Peyer's patch (tissue), 4 donors: ENCODE data around the gene SPAG16. TPM values are rescaled to one million over a fixed set of nuclear protein-coding genes. Genes with fewer than 3 reads are reported as not detected.
"Not testable (repeated sequence)": the region's sequence is repeated elsewhere in the genome, so short reads cannot be mapped to it uniquely, and the experiment has no call there.

Experiments
- DNase-seq, 3 donors: peaks; one replicate each; pipeline ENCODE4 v3.0.0-alpha.2; 2017 to 2019
- H3K27ac ChIP-seq, 4 donors: fragments of 200-600 bp; sonication (generic); one replicate each; pipeline ENCODE4 v1.5.1; 2016 to 2019
- H3K27me3 ChIP-seq, 2 donors: fragments of 200-600 bp; sonication (generic); one replicate each; pipeline ENCODE4 v1.5.1; 2019
- H3K36me3 ChIP-seq, 3 donors: fragments of 200-600 bp; sonication (generic); one replicate each; pipeline ENCODE4 v1.5.1; 2016 to 2019
- H3K4me1 ChIP-seq, 4 donors: fragments of 200-600 bp; sonication (generic); one replicate each; pipeline ENCODE4 v1.5.1; 2016 to 2019
- H3K4me3 ChIP-seq, 4 donors: fragments of 200-600 bp; sonication (generic); 1 replicate in 3 of 4; 2 replicates in 1 of 4; pipeline ENCODE4 v1.5.1; 2016 to 2019; ENCODE audit warnings: mild to moderate bottlenecking in 1 of 4
- H3K9me3 ChIP-seq, 4 donors: fragments of 200-600 bp; sonication (generic); one replicate each; pipeline ENCODE4 v1.5.1; 2016 to 2019; ENCODE audit warnings: mild to moderate bottlenecking in 1 of 4
- CTCF ChIP-seq, 6 experiments: fragments of 450-650 bp in 4 of 6; fragments of 200-600 bp in 2 of 6; sonication (generic) in 1 of 6; IDR thresholded peaks; one replicate each; pipeline ENCODE4 v1.5.1; 2017 to 2019; ENCODE audit warnings: antibody characterized with exemption in 6 of 6, mild to moderate bottlenecking in 3 of 6, moderate library complexity in 1 of 6
- POLR2A ChIP-seq, 2 donors: fragments of 450-650 bp; IDR thresholded peaks; one replicate each; pipeline ENCODE4 v1.5.1; 2017; ENCODE audit warnings: antibody characterized with exemption in 2 of 2, mild to moderate bottlenecking in 2 of 2, moderate library complexity in 2 of 2
- total RNA-seq, 4 donors: library from RNA; depleted of rRNA; stranded (reverse); fragments of >200 nt; gene quantifications; one replicate each; pipeline ENCODE4 v1.1.0, GENCODE V29; 2016

SPAG16 gene
- total RNA-seq, 4 donors from 2014 or later: 5.5 to 43.7 (median 10.0) TPM

- H3K36me3 ChIP-seq: no peaks in the 10 kb centered on the region
- no peak overlapping the region for H3K27ac ChIP-seq
- no peaks in the 10 kb centered on the region for H3K27me3 ChIP-seq
- DNase-seq: no peak
- no peak overlapping the region for H3K4me3 ChIP-seq
- H3K9me3 ChIP-seq: peaks cover 0 to 7% (median 0%) of the 10 kb centered on the region in 4 donors
- H3K4me1 ChIP-seq: no peaks in the 10 kb centered on the region
- TF ChIP-seq CTCF (IDR thresholded peaks at IDR 0.05): no peak
- no peak for TF ChIP-seq POLR2A (IDR thresholded peaks at IDR 0.05)
Measured at GRCh38 chr2:213336253-213336770, 52.0 kb downstream of the SPAG16 start.

GRCh38 chr2:213353419-213353818 lies 69.2 kb downstream of the SPAG16 start:
- Histone ChIP-seq H3K9me3 (no peaks in the 10 kb centered on the region), H3K36me3 (no peaks in the 10 kb centered on the region), H3K4me1 (no peaks in the 10 kb centered on the region), H3K4me3 (no peak overlapping the region), H3K27ac (no peak overlapping the region), H3K27me3 (no peaks in the 10 kb centered on the region)
- no peak for DNase-seq
- TF ChIP-seq POLR2A (IDR thresholded peaks at IDR 0.05): no peak
- TF ChIP-seq CTCF (IDR thresholded peaks at IDR 0.05): no peak

GRCh38 chr2:213376644-213377043 lies 92.4 kb downstream of the SPAG16 start:
- no peak overlapping the region for H3K4me3 ChIP-seq
- TF ChIP-seq CTCF (IDR thresholded peaks at IDR 0.05): no peak
- TF ChIP-seq POLR2A (IDR thresholded peaks at IDR 0.05): no peak
- H3K36me3 ChIP-seq: no peaks in the 10 kb centered on the region
- H3K9me3 ChIP-seq: no peaks in the 10 kb centered on the region
- H3K27me3 ChIP-seq: no peaks in the 10 kb centered on the region
- no peaks in the 10 kb centered on the region for H3K4me1 ChIP-seq
- no peak overlapping the region for H3K27ac ChIP-seq
- no peak for DNase-seq

GRCh38 chr2:213407027-213407426 lies 122.8 kb downstream of the SPAG16 start:
- H3K27me3 ChIP-seq, DNase-seq, H3K9me3 ChIP-seq, H3K27ac ChIP-seq, H3K4me3 ChIP-seq, H3K4me1 ChIP-seq, H3K36me3 ChIP-seq: not testable (repeated sequence)

GRCh38 chr2:213408426-213409070 lies 124.3 kb downstream of the SPAG16 start:
- H3K27ac ChIP-seq, H3K4me1 ChIP-seq, H3K36me3 ChIP-seq, DNase-seq, H3K27me3 ChIP-seq, H3K4me3 ChIP-seq, H3K9me3 ChIP-seq: not testable (repeated sequence)

GRCh38 chr2:213410687-213411086 lies 126.4 kb downstream of the SPAG16 start:
- H3K4me3 ChIP-seq, H3K27ac ChIP-seq, DNase-seq, H3K4me1 ChIP-seq, H3K9me3 ChIP-seq, H3K36me3 ChIP-seq, H3K27me3 ChIP-seq: not testable (repeated sequence)

- Histone ChIP-seq H3K4me3 (no peak overlapping the region), H3K4me1 (no peaks in the 10 kb centered on the region), H3K27ac (no peak overlapping the region), H3K9me3 (no peaks in the 10 kb centered on the region), H3K27me3 (no peaks in the 10 kb centered on the region), H3K36me3 (no peaks in the 10 kb centered on the region)
- no peak for DNase-seq
- TF ChIP-seq CTCF (IDR thresholded peaks at IDR 0.05) (no peak), POLR2A (IDR thresholded peaks at IDR 0.05) (no peak)
Measured at GRCh38 chr2:213411582-213412289, 127.5 kb downstream of the SPAG16 start.
